ENCODE results near the gene ABCA7. TPM values are rescaled to one million over a fixed set of nuclear protein-coding genes. Genes with fewer than 3 reads are reported as not detected.

The ABCA7 gene
- polyA plus RNA-seq, 3 donors: 6.1 to 6.6 (median 6.5) TPM

DNA sequence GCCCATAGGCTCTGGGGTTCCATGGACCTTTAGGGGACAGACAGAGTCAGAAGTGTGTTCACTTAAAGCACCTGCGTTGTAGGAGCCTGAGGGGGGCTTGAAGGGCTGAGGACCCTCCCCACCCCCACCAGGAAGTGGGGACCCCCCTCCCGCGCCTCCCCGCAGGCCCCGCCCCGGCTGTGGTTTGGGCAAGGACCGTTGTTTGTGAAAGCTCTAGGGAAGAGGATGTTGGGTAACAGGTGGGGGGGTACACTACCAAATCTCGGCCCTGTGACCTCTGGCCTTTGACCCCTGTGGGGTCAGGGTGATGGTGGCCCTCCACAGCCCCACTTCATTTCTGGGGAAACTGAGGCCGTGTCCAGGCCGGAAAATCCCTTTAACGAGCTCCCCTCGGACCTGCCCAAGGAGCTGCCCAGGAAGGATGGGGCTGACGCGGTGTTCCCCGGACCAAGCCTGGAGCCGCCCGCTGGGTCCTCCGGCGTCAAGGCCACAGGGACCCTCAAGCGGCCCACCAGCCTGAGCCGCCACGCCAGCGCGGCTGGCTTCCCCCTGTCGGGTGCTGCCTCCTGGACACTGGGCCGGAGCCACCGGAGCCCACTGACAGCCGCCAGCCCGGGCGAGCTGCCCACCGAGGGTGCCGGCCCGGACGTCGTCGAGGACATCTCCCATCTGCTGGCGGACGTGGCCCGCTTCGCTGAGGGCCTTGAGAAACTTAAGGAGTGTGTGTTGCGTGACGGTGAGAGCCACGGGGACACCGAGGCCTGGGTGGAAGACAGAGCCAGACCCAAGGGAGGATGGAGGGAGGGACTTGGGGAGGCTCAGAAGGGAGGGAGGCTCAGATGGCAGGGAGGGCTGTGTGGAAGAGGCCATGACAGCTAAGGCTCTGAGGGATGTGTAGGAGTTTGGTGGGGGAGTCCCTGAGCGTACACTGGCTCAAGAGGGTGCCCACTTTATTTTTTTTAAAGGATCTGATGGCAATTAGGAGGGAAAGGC is 28.4 kb downstream of the ABCA7 start:
- DNase-seq (ENCODE audit: low read depth in 3 of 3, low spot score in 2 of 3): no peak

DNA sequence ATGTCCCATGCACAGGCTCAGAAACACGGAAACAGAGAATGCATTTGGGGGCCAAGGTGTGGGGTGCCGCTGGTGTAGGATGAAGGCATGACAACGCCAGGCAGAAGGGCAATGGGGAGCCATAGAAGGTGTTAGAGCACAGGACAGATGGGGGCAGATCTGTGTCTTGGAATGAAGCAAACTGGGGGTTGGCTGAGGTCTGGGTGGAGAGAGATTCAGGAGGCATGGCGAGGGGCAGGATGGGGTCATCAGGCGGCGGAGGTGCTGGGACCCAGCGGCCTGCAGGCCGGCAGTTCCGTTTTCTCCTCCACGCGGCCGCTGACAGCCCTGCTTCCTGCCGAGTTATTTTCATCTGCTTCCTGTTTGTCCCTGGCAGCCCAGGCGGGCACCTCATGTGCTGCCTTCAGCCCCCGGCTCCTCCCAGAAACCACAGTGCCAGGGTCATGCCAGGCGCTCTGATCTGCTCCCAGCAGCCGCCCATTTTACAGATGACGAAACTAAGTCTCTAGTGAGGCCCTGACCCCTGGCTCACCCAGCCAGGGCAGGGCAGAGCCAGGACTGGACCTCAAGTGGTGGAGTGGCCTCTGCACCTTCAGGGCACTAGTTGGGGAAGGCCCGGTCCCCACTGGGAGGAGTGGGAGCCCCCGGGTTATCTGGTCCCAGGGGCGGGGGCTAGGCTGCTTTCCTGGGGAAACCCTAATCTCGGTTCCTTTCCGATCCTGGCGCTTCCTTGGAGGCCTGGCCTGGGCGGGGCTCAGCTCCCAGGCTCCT is 29.3 kb downstream of the ABCA7 start:
- no peak for DNase-seq (ENCODE audit: low read depth in 3 of 3, low spot score in 2 of 3)

DNA sequence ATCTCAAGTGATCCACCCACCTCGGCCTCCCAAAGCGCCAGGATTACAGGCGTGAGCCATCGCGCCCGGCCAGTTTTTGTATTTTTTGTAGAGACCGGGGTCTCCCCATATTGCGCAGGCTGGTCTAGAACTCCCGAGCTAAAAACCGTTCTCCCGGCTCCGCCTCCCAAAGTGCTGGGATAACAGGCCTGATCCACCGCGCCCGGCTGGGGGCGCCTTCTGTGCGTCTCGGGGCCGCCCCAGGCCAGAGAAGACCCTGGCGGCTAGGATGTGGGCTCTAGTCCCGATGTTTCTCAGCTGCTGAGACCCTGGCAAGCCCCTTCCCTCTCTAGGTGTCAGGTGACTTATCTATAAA is 30.6 kb downstream of the ABCA7 start:
- DNase-seq (ENCODE audit: low read depth in 3 of 3, low spot score in 2 of 3): no peak

DNA sequence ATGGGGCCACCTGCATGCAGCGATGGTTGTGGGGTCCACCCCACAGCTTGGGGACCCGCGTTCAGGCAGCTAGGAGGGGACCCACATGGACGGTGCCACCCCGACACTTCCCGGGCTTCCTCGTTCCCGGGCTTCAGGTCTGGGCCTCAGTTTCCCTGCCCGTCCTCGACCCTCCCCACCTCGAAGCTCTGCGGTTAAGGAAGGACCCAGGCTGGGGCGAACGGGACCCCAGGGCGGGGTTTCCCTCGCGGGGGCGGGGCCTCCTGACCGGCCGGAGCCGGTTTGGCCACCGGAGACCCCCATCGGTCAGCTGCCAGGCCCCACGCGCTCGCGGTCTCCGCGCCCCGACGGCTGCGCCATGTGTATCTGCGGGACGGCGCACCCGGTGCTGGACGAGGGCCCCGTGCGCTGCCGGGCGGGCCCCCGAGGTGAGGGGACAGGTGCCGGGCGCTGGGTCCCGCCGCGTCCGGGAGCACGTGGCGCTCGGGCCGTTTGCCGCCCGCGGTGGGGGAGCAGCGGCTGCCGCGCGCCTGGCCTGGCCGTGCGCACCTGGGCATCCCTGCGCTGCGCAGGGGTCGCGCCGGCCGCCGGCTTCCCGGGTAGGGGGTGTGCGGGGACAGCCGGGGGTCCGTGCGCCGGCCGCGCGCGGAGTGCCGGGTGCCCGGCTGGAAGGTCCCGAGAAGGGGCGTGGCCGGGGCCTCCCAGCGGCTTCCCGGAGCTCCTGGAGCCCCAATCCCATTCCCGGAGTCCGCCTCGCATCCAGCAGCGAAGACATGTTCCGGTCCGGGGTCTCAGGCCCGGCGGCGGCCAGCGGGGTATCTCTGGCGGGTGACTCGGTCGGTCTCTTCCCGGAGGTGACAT is 31.3 kb downstream of the ABCA7 start:
- DNase-seq (ENCODE audit: low read depth in 3 of 3, low spot score in 2 of 3): no peak

DNA sequence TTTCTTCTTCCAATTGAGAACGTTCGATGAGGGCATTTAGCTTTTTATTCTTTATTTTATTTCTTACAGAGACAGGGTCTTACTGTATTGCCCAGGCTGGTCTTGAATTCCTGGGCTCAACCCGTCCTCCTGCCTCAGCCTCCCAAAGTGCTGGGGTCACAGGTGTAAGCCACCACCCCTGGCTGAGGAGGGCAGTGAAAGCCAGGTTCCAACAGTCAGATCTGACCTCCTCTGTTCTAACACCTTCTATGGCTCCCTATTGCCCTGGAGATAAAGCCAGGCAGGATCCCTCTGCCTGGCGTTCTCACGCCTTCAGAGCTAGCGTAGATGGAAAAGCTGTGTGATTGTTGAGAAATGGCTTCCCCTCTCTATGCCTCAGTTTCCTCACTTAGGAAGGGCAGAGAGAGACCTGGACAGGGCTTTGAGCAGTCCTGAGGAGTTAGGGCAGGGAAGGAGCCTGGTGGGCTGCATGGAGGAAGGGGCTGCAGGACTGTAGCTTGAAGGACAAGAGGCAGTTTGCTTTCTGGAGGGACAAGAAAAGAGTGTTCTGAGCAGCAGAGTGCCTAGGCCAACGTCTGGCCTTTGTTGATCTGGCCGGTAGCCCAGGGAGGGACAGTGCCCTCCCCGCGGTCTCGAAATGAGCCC is 32.6 kb downstream of the ABCA7 start:
- DNase-seq (ENCODE audit: low read depth in 3 of 3, low spot score in 2 of 3): no peak

DNA sequence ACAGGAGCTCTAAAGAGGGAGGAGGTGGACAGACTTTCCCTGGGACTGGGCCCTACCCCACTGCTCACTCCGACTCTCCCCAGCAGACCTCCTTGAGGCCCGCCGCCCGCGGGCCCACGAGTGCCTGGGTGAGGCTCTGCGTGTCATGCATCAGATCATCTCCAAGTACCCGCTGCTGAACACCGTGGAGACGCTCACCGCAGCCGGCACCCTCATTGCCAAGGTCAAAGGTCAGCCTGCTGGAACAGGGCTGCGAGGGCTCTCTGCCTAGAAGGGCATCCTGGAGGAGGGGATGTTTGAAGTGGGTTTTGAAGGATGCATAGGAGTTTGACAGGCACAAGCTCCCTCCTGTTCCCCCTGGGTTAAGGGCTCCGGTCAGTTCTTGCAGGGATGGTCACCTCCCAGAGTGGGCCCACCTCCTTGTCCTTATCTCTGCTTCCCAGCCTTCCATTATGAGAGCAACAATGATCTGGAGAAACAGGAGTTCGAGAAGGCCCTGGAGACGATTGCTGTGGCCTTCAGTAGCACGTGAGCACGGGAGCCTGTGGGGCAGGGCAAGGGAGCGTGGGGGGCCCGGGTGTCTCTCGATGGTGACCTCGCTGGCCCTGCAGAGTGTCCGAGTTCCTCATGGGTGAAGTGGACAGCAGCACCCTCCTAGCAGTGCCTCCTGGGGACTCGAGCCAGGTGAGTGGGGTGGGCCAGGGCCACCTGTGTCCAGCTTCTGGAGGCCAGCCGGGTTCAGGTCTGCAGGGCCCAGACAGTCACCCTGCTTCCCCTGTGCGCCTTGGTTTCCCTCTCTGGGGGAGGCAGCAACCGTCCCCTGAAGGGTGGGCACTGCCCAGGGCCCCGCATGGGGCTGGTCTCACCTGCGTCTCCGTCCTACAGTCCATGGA is 33.4 kb downstream of the ABCA7 start:
- no peak for DNase-seq (ENCODE audit: low read depth in 3 of 3, low spot score in 2 of 3)

DNA sequence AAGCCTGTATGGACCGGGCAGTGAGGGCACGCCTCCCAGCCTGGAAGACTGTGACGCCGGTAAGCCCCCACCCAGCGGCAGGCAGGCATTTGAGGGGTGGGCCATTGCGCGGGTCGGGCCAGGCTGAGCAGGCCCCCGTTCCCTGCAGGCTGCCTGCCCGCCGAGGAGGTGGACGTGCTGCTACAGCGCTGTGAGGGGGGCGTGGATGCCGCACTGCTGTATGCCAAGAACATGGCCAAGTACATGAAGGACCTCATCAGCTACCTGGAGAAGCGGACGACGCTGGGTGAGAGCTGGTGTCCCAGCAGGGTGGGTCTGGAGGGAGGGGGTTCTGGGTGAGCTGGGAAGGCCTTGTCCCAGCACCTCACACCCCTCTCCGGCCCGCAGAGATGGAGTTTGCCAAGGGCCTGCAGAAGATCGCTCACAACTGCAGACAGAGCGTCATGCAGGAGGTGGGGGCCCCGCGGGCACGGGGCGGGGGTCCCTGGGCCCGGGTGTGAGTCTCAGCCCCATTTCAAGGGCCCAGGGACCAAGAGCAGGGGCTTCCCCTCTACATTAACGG is 34.1 kb downstream of the ABCA7 start:
- DNase-seq (ENCODE audit: low read depth in 3 of 3, low spot score in 2 of 3): no peak

DNA sequence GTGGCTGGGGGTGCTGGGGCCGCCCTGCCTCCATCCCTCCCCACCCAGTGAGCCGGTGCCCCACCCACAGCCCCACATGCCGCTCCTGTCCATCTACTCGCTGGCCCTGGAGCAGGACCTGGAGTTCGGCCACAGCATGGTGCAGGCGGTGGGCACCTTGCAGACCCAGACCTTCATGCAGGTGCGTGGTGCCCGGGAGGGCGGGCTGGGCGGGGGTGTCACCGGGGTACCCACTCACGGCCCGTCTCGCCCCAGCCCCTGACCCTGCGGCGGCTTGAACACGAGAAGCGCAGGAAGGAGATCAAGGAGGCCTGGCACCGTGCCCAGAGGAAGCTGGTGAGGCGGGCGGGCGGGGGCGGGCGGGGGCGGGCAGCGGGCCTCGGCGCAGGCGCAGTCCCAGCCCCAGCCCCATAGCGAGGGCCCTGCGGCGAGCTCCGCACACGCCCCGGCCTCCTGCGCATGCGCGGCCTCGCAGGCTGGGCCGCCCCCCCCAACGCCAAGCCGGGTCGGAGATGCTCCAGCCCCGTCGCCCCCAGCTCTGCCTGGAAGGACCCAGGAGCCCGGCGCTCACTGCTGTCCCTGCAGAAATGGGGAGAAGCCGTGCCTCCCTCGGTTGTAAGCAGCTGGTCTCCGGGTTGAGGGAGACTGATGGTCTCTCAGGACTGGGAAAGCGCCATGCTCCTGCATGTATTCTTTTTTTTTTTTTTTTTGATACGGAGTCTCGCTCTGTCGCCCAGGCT is 34.8 kb downstream of the ABCA7 start:
- DNase-seq (ENCODE audit: low read depth in 3 of 3, low spot score in 2 of 3): no peak

DNA sequence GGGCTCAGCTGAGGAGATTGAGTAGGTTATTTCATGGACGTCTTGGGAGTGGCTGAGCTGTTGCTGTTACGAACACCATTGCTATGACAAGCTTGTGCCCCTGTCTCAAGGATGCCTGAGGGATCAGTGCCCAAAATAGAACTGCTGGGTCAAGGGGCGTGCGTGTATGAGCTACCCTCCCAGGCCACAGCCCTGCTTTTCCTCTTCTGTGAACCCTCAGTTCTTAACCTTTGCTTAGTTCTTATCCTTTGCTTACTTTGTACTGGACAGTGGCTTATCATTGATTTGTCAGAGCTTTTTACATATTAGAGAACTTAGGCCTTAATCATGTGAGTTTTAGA is 36.1 kb downstream of the ABCA7 start:
- no peak for DNase-seq (ENCODE audit: low read depth in 3 of 3, low spot score in 2 of 3)

DNA sequence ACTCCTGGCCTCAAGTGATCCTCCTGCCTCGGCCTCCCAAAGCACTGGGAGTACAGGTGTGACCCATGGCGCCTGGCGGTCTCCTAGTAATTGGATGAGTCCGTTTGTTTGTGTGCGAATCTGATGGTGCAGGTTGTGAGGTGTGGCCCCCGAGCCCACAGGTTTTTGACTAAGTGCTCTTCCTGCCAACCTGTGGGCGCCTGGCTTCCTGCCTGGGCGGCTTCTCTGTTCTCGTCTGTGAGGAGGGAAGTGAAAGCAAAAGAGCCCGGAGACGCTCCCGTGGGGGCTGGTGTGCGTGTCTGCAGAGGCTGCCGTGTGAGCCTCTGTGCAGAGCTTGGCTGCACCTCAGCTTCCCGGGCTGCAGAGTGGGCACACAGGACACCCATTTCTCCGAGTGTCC is 37.0 kb downstream of the ABCA7 start:
- DNase-seq (ENCODE audit: low read depth in 3 of 3, low spot score in 2 of 3): no peak

DNA sequence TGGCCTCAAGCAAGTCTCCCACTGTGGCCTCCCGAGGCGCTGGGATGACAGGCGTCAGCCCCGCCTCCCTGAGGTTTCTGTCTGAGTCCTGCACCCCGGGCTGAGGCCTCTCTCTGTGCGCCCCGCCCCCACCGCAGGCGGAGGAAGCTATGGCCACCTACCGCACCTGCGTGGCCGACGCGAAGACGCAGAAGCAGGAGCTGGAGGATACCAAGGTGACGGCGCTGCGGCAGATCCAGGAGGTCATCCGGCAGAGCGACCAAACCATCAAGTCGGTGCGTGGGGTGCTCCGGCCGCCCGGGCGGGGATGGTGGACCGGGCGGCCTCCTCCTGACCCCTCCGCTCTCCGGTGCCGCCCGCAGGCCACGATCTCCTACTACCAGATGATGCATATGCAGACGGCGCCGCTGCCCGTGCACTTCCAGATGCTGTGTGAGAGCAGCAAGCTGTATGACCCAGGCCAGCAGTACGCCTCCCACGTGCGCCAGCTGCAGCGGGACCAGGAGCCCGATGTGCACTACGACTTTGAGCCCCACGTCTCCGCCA is 39.7 kb downstream of the ABCA7 start:
- DNase-seq (ENCODE audit: low read depth in 3 of 3, low spot score in 2 of 3): no peak

DNA sequence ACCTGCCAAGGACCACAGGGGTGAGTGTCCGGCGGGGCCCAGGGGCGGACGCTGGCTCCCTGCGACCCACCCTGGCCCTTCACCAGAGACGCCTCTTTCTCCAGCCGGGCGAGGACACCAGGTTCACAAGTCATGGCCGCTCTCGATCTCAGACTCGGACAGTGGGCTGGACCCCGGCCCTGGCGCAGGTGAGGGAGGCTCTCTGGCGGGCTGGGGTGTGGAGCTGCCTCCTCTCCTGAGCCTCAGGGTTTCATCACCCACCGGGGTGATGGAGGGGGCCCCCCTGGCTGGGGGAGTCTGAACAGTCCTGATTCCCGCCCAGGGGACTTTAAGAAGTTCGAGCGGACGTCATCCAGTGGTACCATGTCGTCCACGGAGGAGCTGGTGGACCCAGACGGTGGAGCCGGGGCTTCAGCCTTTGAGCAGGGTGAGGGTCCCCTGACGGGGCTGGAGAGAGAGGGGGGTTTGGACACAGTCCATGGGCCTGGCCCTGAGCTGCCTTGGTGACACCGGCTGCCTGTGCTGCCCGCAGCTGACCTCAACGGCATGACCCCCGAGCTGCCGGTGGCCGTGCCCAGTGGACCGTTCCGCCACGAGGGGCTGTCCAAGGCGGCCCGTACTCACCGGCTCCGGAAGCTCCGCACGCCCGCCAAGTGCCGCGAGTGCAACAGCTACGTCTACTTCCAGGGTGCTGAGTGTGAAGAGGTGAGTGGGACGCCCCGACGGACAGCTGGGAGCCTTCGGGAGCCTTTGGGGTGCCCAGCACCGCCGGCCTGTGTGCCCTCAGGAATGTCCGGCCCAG is 40.7 kb downstream of the ABCA7 start:
- no peak for DNase-seq (ENCODE audit: low read depth in 3 of 3, low spot score in 2 of 3)

DNA sequence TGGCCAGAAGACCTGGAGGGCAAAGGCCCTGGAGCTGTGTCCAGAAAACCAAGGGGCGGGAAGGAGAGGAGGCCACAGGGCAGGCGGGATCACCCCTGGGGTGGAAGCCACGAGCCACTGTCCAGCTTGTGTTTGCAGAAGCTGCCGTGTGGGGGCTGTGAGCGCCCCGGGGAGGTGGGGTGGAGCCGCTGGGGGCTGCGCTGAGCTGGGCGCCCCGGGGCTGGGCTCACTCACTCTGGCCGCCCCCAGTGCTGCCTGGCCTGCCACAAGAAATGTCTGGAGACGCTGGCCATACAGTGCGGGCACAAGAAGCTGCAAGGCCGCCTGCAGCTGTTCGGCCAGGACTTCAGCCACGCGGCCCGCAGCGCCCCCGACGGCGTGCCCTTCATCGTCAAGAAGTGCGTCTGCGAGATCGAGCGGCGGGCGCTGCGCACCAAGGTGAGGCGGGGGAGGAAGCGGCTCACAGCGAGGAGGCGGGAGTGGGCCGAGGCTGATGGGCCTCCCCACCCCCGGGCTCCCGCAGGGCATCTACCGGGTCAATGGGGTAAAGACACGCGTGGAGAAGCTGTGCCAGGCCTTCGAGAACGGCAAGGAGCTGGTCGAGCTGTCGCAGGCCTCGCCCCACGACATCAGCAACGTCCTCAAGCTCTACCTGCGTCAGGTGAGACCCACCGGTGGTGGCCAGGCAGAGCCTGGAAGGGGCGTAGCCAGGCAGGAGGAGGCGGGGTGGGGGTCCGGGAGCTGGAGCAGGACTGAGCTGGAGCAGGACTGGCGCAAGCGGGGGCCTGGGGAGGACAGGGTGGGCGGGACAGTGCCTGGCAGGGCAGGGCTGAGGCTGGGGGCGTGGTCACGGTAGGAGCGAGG is 41.6 kb downstream of the ABCA7 start:
- DNase-seq (ENCODE audit: low read depth in 3 of 3, low spot score in 2 of 3): no peak

DNA sequence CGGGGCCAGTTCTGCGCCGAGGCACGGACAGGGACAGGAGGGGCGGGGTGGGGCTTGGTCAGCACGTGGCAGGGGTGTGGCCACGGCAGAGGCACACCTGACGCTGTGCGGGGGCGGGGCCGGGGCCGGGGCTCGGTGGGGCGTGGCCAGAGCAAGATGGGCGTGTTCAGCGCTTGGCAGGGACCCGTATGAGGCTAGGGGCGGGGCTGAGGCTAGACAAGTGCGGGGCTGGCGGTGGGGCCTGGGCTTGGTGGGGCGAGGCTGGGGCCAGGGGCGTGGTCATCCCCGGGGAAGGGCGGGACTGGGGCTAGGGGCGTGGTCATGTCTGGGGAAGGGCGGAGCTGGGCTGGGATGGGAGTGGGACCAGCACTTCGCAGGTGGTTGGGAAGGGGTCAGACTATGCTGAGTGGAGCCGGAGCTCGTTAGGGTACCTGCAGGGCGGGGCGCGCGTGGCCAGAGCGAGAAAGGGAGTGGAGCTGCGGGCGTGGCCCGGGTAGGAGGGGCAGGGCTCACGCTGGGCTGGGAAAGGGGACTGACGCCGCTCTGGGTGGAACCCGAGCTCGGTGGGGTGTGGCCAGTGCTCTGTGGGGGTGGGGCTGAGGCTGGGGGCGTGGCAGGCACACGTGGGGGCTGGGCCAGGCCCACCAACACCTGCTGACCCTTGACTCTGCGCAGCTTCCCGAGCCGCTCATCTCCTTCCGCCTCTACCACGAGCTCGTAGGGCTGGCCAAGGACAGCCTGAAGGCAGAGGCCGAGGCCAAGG is 42.4 kb downstream of the ABCA7 start:
- DNase-seq (ENCODE audit: low read depth in 3 of 3, low spot score in 2 of 3): no peak

DNA sequence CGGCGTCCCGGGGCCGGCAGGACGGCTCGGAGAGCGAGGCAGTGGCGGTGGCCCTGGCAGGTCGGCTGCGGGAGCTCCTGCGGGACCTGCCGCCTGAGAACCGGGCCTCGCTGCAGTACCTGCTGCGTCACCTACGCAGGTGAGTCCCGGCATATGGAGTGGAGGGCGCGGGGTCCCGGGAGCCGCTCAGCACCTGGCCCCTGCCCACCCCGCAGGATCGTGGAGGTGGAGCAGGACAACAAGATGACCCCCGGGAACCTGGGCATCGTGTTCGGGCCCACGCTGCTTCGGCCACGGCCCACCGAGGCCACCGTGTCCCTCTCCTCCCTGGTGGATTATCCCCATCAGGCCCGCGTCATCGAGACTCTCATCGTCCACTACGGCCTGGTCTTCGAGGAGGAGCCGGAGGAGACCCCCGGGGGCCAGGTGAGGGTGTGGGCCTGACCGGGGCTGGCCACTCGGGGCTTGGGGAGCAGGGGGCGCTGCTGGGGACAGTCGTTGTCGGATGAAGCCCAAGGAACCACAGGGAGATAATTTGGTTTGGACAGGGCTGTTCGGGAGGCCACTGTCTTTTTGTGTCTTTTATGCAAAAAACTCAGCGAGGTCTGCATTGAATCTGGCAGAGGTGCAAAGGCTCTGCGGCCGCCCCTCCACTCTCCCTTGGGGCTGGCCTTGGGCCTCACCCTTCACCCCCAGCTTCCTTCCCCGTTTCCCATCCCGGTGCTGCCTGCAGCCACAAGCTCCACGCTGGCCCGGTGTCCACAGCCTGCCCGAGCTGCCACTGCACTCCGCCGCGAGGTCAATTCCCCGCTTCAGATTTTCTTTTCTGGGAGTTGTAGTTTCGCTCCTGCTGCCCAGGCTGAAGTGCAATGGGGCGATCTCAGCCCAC is 43.3 kb downstream of the ABCA7 start:
- no peak for DNase-seq (ENCODE audit: low read depth in 3 of 3, low spot score in 2 of 3)
